Right kidney (tissue), 1 donor: ENCODE data around the gene TIAM1.

Experiments used
- DNase-seq: peaks from one replicate; pipeline ENCODE4 v3.0.0-alpha.2; 2016

The TIAM1 gene

GRCh38 chr21:31283025-31283424 lies 61.0 kb downstream of the TIAM1 start:
- no peak for DNase-seq

GRCh38 chr21:31282095-31282709 lies 61.9 kb downstream of the TIAM1 start:
- DNase-seq, result no peak

- DNase-seq, result no peak
These were observed 62.5 kb downstream of the TIAM1 start for GRCh38 chr21:31281561-31281960.

GRCh38 chr21:31279986-31280385 lies 64.1 kb downstream of the TIAM1 start:
- no peak for DNase-seq

- no peak for DNase-seq
These were observed 64.8 kb downstream of the TIAM1 start for GRCh38 chr21:31279214-31279613.

- DNase-seq, result no peak
These were observed 65.4 kb downstream of the TIAM1 start for GRCh38 chr21:31278511-31279130.

GRCh38 chr21:31276663-31277062 lies 67.4 kb downstream of the TIAM1 start:
- no peak for DNase-seq

- DNase-seq, result no peak
These were observed 68.2 kb downstream of the TIAM1 start for GRCh38 chr21:31275901-31276300.

GRCh38 chr21:31273278-31273677 lies 70.8 kb downstream of the TIAM1 start:
- no peak for DNase-seq

- DNase-seq, result no peak
These were observed 76.0 kb downstream of the TIAM1 start for GRCh38 chr21:31268090-31268489.

GRCh38 chr21:31267644-31268043 lies 76.4 kb downstream of the TIAM1 start:
- DNase-seq, result no peak

GRCh38 chr21:31266241-31266640 lies 77.8 kb downstream of the TIAM1 start:
- DNase-seq, result no peak

GRCh38 chr21:31265366-31266013 lies 78.6 kb downstream of the TIAM1 start:
- no peak for DNase-seq

GRCh38 chr21:31264574-31264973 lies 79.5 kb downstream of the TIAM1 start:
- DNase-seq, result no peak

- DNase-seq, result no peak
These were observed 81.3 kb downstream of the TIAM1 start for GRCh38 chr21:31262728-31263127.

- no peak for DNase-seq
These were observed 82.3 kb downstream of the TIAM1 start for GRCh38 chr21:31261759-31262158.

- DNase-seq, result no peak
These were observed 83.3 kb downstream of the TIAM1 start for GRCh38 chr21:31260790-31261189.

- DNase-seq, result no peak
These were observed 86.0 kb downstream of the TIAM1 start for GRCh38 chr21:31258073-31258472.

- DNase-seq, result no peak
These were observed 86.8 kb downstream of the TIAM1 start for GRCh38 chr21:31257265-31257664.

GRCh38 chr21:31255896-31256295 lies 88.2 kb downstream of the TIAM1 start:
- DNase-seq, result no peak

- no peak for DNase-seq
These were observed 89.0 kb downstream of the TIAM1 start for GRCh38 chr21:31255036-31255435.

GRCh38 chr21:31254131-31254530 lies 89.9 kb downstream of the TIAM1 start:
- no peak for DNase-seq

GRCh38 chr21:31253684-31254083 lies 90.4 kb downstream of the TIAM1 start:
- DNase-seq, result no peak

GRCh38 chr21:31252611-31253010 lies 91.5 kb downstream of the TIAM1 start:
- DNase-seq, result no peak
